ENCODE data around the gene CHP1. TPM values are rescaled to one million over a fixed set of nuclear protein-coding genes. Genes with fewer than 3 reads are reported as not detected.

The CHP1 gene
- total RNA-seq, 4 donors from 2014 or later: 125 to 183 (median 154) TPM

GRCh38 chr15:41205315-41205714 lies 25.8 kb upstream of the CHP1 start:
- 77 to 81% methylated on average over 3 of the region's 3 CpGs for WGBS, 2 donors
- no peak for DNase-seq (ENCODE audit: low spot score in 2 of 2)
- intact Hi-C loops (cut with DNase I; ENCODE audit: low total_unique reads): no loop called here
- H3K4me3 ChIP-seq (ENCODE audit: low read depth, poor library complexity, severe bottlenecking): no peak overlapping the region
- TF ChIP-seq, protein P1, sequence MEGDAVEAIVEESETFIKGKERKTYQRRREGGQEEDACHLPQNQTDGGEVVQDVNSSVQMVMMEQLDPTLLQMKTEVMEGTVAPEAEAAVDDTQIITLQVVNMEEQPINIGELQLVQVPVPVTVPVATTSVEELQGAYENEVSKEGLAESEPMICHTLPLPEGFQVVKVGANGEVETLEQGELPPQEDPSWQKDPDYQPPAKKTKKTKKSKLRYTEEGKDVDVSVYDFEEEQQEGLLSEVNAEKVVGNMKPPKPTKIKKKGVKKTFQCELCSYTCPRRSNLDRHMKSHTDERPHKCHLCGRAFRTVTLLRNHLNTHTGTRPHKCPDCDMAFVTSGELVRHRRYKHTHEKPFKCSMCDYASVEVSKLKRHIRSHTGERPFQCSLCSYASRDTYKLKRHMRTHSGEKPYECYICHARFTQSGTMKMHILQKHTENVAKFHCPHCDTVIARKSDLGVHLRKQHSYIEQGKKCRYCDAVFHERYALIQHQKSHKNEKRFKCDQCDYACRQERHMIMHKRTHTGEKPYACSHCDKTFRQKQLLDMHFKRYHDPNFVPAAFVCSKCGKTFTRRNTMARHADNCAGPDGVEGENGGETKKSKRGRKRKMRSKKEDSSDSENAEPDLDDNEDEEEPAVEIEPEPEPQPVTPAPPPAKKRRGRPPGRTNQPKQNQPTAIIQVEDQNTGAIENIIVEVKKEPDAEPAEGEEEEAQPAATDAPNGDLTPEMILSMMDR (IDR thresholded peaks at IDR 0.05): no peak
- TF ChIP-seq POLR2A (IDR thresholded peaks at IDR 0.05): no peak

DNA sequence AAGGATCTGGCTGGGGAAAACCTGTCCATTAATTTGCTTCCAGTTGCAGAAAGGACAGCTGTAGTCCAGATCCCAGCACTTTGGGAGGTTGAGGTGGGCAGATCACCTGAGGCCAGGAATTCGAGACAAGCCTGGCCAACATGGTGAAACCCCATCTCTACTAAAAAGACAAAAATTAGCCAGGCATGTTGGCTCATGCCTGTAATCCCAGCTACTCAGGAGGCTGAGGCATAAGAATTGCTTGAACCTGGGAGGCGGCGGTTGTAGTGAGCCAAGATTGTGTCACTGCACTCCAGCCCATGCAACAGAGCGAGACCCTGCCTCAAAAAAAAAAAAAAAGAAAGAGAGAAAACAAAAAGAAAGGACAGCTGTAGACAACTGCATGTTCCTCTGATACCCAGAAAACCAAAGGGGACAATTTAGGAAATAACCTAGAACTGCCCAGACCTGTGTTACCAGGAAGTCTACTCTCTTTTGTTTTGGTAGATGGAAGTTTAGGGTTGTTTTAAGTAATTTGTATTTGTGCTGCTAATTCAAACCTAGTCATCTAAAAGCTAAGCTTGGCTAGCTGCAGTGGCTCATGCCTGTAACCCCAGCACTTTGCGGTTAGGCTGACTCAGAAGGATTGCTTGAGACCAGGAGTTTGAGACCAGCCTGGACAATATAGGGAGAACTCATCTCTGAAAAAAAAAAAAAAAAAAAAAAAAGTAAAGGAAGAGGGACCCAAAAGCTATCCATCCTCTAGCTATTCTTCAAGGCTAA lies 23.2 kb upstream of the CHP1 start:
- intact Hi-C loops (cut with DNase I; ENCODE audit: low total_unique reads): no loop called here
- H3K4me3 ChIP-seq (ENCODE audit: low read depth, poor library complexity, severe bottlenecking): no peak overlapping the region
- WGBS, 2 donors: 55 to 59% methylated on average over 5 of the region's 5 CpGs
- no peak for TF ChIP-seq POLR2A (IDR thresholded peaks at IDR 0.05)
- TF ChIP-seq, protein P1 (IDR thresholded peaks at IDR 0.05): no peak
- no peak for DNase-seq (ENCODE audit: low spot score in 2 of 2)

DNA sequence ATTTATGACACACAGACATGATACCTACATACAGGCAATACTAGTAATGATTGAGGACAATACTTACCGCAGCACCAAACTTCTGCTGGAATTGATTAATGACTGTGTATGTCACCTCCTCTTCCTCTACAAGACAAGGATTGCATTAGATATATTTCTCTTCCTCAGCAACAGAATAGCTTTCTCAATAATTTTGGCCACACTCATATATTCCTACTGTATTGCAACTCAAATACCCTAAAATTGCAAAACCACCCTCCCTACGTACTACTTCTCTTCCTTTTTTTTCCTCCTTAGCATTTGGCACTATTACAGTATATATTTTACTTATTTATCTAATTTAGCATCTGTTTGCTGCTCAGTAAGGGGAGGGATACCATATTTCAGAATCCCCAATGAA lies 15.4 kb upstream of the CHP1 start:
- DNase-seq (ENCODE audit: low spot score in 2 of 2): no peak
- 61 to 80% methylated on average over 2 of the region's 2 CpGs for WGBS, 2 donors
- H3K4me3 ChIP-seq (ENCODE audit: low read depth, poor library complexity, severe bottlenecking): no peak overlapping the region
- intact Hi-C loops (cut with DNase I; ENCODE audit: low total_unique reads): no loop called here
- no peak for TF ChIP-seq POLR2A (IDR thresholded peaks at IDR 0.05)
- TF ChIP-seq, protein P1 (IDR thresholded peaks at IDR 0.05): no peak

- WGBS, 2 donors: 8 to 20% methylated on average over 1 of the region's 1 CpG
- TF ChIP-seq POLR2A (IDR thresholded peaks at IDR 0.05): no peak
- TF ChIP-seq, protein P1 (IDR thresholded peaks at IDR 0.05): no peak
- DNase-seq (ENCODE audit: low spot score in 2 of 2): no peak
- no peak overlapping the region for H3K4me3 ChIP-seq (ENCODE audit: low read depth, poor library complexity, severe bottlenecking)
- intact Hi-C loops (cut with DNase I; ENCODE audit: low total_unique reads): no loop called here
These were observed 12.2 kb upstream of the CHP1 start for GRCh38 chr15:41218851-41219250.

DNA sequence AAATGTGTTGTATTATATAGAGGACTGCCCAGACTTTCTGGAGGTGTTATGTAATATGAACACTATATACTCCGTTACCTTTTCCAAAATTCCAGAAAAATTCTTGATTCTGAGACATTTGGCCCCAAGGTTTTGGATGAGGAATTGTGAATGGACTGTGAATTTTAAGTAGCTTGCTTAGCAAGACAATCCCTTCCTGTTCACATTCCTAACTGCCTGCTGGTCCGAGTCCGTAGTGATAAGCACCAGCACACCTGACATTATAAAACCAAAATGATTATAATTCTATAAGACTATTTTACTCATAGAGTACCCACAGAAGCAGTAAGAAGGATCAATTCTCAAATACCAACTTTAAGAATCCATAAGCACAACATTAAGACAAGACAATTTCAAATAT lies 11.7 kb upstream of the CHP1 start:
- TF ChIP-seq, protein P1 (IDR thresholded peaks at IDR 0.05): no peak
- TF ChIP-seq POLR2A (IDR thresholded peaks at IDR 0.05): no peak
- 74 to 77% methylated on average over 3 of the region's 3 CpGs for WGBS, 2 donors
- intact Hi-C loops (cut with DNase I; ENCODE audit: low total_unique reads): no loop called here
- no peak for DNase-seq (ENCODE audit: low spot score in 2 of 2)
- no peak overlapping the region for H3K4me3 ChIP-seq (ENCODE audit: low read depth, poor library complexity, severe bottlenecking)

DNA sequence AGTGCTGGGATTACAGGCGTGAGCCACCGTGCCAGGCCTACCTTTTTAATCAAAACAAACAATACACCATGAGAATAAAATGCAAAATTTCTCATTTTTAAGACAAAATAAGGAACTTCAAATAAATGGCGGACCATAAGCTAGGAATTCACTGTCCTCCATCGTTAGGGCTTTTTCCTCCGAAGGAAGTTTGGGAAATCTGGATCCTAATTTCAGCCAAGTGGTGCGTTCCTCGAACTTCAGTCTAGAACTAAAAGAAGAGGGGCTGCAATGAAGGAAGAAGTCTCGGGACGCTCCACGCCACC lies 771 bp upstream of the CHP1 start:
- DNase-seq (ENCODE audit: low spot score in 2 of 2): no peak
- WGBS, 2 donors: 26 to 30% methylated on average over 10 of the region's 10 CpGs
- TF ChIP-seq POLR2A (IDR thresholded peaks at IDR 0.05): no peak
- TF ChIP-seq, protein P1 (IDR thresholded peaks at IDR 0.05): no peak
- intact Hi-C loops (cut with DNase I; ENCODE audit: low total_unique reads): no loop called here
- H3K4me3 ChIP-seq (ENCODE audit: low read depth, poor library complexity, severe bottlenecking): no peak overlapping the region
